Measurements from ENCODE around the gene CDKN2D.
"Not testable (repeated sequence)": the region's sequence is repeated elsewhere in the genome, so short reads cannot be mapped to it uniquely, and the experiment has no call there.

Gene CDKN2D

DNA sequence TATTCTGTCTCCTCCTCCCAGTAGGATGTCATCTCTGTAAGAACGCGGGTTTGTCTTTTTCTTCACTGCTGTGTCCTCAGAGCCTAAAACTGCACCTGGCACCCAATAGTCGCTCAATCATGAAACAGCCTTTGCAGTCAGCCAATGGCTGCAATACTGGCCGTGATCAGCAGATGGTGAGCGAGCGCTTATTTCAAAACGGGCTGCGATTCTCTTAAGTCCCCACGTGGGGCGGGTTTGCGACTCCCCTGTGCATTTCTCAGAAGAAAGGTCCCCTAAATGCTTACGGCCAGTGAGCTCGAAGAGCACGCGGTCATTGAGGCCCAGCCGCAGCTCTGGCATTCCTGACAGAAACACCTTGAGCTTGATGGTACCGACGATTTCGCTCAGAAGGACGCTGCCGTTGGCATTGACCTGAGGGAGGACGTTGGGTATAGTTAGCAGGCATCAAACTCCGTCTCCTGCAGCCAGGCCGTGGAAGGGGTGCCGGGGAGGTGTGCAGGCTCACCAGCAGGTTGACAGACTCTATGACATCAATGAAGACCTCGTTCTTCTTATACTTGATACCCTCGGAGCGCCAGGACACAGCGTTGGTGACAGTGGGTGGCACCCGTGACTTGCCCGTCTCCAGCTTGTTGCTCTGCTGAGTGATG lies 12.3 kb upstream of the CDKN2D start:
- peak; percentile 73 for DNase-seq

DNA sequence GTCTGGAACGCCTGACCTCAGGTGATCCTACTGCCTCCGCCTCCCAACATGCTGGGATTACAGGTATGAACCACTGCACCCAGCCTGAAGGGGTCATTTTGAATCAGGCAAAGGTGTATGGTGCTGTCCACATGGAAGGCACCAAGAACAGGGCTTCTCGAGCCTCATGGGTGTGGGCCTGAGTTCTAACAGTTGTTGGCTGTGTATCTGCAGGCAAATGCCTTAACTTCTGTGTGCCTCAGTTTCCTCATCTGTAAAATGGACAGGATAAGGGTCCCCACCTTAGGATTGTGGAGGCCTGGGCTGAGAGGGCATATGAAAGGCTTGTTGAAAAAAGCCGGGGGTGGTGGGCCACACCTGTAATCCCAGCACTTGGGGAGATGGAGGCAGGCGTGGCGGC lies 9.2 kb upstream of the CDKN2D start:
- DNase-seq = no peak

GRCh38 chr19:10575011-10575716 lies 6.4 kb upstream of the CDKN2D start:
- no peak for DNase-seq

- no peak for DNase-seq
These were observed 5.7 kb upstream of the CDKN2D start for GRCh38 chr19:10574462-10574861.

- DNase-seq = not testable (repeated sequence)
These were observed 5.0 kb upstream of the CDKN2D start for GRCh38 chr19:10573793-10574192.

GRCh38 chr19:10568062-10568825 lies 535 bp downstream of the CDKN2D start:
- peak; percentile 68 for DNase-seq

DNA sequence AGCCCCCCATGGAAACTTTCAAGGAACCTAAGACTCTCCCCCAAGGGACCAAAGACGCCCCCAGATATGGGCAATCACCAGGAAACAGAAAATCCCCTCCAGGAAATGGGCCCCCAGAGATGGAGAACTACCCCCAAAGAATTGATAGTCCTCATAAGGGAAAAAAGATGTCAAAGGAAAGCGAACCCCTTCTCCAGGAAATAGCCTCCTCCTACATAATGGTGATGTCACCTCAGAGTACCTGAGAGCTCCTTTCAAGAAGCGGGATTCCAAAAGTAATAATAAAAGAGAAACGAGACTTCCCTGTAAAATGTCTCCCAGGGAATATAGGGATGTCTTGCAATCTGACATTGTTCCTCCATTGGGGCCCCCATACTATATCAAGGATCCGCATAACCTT lies 1.1 kb downstream of the CDKN2D start:
- DNase-seq = no peak

DNA sequence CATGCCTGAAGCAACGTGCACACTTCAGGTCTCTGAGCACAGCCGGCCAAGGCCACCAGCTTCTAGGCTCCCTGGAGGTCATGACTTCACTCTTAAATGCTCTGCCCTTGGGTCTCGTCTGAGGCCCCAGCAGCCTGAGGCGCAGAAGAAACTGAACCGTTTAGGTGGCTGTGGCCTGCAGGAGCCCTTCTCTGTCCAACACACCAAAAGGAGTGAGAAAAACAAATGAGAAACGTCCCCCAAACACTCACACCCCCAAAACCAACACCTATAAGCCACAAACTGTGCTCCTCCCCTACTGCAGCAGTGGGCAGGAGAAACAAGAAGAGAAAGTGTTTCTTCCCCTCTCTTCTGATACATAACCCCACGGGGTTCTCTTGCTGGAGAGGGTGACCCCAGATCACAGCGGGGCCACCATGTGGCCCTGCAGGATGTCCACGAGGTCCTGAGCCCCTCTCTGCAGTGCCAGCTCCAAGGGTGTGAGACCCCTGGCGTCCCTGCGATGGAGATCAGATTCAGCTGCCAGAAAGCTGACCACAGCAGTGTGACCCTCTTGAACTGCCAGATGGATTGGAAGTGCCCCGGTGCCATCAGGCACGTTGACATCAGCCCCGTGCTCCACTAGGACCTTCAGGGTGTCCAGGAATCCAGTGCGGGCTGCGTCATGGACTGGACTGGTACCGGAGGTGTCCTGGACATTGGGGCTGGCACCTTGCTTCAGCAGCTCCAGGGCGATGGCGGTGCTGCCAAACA lies 1.9 kb downstream of the CDKN2D start:
- DNase-seq = peak; percentile 67

DNA sequence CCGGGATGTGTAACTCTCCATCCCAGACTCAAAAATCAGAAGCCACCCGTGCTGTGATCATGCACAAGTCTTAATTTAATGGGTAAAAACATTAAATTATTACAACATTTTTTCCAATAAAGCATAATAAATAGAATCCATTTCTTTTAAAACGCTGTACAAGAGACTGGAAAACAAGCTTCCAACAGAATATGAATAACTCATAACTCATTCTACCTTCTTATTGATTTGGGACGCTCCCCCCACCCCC lies 2.4 kb downstream of the CDKN2D start:
- no peak for DNase-seq

DNA sequence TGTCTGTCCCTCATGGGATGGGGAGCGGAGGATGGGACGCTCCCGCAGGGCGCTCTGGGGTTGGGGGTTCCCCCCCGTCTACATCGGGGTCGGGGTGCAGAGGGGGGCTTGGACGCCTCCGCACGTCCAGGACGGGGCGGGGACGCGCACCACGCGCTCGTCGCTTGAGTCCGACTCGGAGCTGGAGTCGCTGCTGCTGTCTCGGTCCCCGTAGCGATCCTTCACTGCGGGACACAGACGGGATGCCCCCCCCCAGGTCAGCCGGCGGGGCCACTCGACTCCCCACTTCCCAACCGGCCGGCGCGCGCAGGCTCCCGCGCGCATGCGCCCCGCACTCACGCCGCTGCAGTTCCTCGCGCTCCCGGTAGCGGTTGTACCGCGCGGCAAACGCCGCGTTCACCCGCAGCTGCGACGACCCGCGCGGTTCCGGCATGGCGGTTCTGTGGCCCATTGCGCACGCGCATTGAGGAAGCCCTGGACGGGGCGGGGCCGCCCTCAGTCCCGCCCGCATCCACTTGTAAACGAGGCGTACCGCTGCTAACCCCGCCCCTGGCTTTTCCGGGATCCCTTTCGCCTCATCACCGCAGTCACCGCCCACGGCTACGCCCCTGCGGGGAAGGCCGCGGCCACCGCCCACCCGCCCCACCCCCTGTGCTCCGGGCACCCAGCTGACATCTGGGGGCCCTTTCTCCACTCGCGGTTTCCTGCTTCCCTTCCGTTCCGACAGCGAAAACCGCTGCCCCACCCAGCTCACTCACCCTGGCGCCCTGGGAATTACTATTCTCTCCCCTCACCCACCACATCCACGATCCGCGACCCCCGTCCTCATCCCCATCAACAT lies 3.0 kb downstream of the CDKN2D start, which contains the start of gene KRI1:
Gene KRI1 (minus strand): TSS at position 444 of the 841 bp plus-strand sequence. CDS start 11 bp downstream, at position 433.
- DNase-seq = peak; percentile 99

- DNase-seq = peak; percentile 57
These were observed 3.7 kb downstream of the CDKN2D start for GRCh38 chr19:10565028-10565566.

GRCh38 chr19:10562609-10563008 lies 6.2 kb downstream of the CDKN2D start:
- DNase-seq = no peak

GRCh38 chr19:10560154-10560553 lies 8.6 kb downstream of the CDKN2D start:
- no peak for DNase-seq

DNA sequence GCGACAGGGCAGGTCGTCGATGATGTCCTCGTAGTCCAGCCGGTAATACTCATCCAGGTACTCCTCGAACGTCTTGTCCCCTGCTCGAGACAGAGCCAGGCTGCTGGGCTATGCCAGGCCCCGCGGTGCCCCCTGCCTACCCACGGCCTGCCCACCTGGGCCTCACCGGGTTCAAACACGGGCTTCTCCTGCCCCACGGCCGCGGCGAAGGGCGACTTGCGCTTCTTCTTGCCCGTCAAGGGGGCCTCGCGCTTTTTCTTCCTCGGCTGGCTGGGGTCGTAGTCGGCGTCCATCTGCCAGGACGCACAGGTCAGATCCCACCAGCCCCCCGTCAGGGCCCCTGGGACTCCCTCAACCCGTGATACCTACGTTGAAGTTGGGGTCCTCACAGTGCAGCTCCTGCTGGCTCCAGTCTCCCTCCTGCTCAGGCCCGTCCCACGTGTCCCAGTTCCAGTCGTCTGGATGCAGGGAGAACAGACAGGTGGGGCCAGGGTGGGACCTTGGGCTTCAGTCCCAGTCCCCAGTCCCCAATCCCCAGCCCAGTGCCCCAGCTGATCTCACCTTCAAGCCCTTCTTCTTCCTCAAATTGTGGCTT lies 11.1 kb downstream of the CDKN2D start:
- no peak for DNase-seq

DNA sequence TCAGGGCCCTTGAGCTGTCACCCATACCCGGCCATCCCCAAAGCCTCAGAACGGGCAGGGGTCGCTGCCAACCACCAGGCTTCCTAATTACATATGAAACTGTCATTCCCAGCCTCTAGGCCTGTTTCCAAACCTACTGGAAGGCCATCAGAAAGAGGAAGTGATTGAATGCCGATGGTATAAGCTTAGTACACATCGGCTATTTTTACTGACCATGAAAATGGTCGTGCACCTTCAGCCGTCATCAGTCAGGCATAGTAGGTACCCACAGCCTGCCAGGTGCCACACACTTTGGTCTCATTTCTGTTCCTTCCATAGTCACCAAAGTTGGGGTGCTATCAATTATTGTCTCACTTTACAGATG lies 13.2 kb downstream of the CDKN2D start:
- DNase-seq = no peak

- DNase-seq = no peak
These were observed 13.8 kb downstream of the CDKN2D start for GRCh38 chr19:10554760-10555609.

GRCh38 chr19:10553943-10554381 lies 14.8 kb downstream of the CDKN2D start:
- no peak for DNase-seq

DNA sequence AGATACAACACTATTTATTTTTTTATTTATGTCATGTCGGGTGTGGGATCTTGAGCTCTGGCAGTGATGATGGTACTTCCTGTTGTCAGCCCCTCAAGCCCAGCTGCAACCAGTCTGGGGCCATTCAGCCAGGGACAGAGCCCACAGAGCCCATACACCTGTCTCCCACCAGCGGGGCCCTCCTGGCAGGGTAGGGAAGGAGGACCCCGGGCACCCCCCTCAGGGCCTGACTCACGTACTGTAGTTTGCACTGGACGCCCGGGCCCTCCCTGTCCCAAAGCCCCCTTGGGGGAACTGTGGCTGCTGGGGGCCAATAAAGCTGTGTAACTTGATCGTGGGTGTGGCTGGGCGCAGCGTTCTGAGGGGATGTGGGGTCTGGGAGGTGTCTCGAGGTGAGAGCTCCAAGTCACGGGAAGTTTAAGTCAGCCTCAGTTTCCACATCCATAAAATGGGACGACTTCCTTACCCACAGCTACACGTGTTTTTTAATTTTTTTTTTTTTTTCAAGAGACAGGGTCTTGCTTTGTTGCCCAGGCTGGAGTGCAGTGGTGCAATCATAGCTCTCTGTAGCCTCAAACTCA lies 15.6 kb downstream of the CDKN2D start:
- no peak for DNase-seq

- no peak for DNase-seq
These were observed 16.2 kb downstream of the CDKN2D start for GRCh38 chr19:10552510-10553053.

- DNase-seq = no peak
These were observed 17.0 kb downstream of the CDKN2D start for GRCh38 chr19:10551698-10552301.
